Fibroblast of mammary gland (primary cell): ENCODE data around the gene UBTFL1.
A peak's percentile ranks its signal among the peaks of the same experiment; 100 is the strongest.

Experiments
- DNase-seq: peaks from one replicate; pipeline ENCODE4 v3.0.0-alpha.2; 2010; ENCODE audit warnings: low read depth
- H3K4me3 ChIP-seq: 2 replicates; pipeline ENCODE4 v1.5.1; 2011; ENCODE audit warnings: low read depth, mild to moderate bottlenecking, low read length, moderate library complexity; ENCODE audit not compliant: control insufficient read depth
- CTCF ChIP-seq: conservative IDR thresholded peaks from 2 replicates; pipeline ENCODE4 v1.5.1; 2011; ENCODE audit warnings: low read depth, low read length, inconsistent platforms; ENCODE audit not compliant: control insufficient read depth, insufficient read depth

The UBTFL1 gene

DNA sequence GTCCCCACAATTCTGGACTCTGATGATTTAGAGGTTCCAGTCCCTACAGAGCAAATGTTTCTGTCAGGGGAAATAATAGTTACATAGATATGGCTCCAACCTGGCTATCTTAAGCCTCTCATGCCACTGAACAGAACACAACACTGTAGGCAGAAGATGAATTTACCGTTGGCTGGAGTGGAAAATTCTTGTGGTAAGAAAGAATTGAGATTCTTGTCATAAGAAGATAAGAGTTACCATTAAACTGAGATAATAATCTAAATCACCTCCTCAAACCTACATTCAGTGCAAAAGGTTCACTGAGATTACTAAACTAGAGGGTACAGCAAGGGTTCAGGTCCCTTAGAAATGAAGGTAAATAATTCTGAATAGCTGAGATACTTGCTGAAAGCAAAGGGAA, 38.6 kb downstream of the UBTFL1 start:
- DNase-seq, result no peak
- no peak overlapping the region for H3K4me3 ChIP-seq
- no peak for TF ChIP-seq CTCF

GRCh38 chr11:90124946-90125345, 39.2 kb downstream of the UBTFL1 start:
- TF ChIP-seq CTCF, result no peak
- no peak for DNase-seq
- no peak overlapping the region for H3K4me3 ChIP-seq

DNA sequence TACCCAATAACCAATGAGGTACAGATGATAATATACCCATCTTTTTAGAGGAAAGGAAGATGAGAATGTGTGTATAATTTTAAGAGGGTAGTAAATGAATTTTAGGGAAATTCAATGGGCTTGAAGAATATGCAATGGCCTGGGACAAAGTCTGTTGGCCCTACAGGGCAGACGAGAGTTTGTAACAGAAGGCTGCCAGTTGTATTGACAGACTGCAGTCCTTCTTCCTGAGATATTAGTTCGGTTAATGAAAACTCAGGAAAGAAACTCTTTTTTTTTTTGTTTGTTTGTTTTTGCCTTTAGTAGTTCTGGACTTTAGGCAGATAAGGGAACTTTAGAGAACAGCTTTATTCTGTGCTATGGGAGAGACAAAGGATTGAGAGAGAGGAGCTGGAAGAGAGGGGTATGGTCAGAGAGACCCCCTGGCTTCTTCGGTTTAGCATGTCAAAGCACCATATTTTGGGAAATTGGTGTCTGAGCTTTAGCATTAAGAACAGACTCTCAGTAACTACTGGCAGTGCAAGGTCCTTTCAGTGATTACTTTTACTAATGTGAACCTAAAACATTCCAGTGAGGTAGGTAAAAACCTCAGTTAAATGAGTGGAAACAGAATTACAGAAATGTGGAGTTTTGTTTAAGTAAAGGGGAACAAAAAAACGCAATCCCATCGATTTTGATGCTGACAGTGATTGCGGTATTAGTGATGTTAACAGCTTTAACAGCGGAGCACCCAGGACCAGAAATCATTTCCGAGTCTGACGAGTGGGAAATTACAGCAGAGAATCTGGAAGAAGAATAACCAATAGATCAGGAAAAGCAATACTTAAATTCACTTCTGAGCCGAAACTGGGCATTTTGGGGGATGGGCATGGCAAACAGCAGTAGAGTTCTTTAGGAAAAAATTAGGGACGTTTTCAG, 48.1 kb downstream of the UBTFL1 start:
- H3K4me3 ChIP-seq, result peak overlapping the region; percentile 60
- TF ChIP-seq CTCF, result no peak
- peak; percentile 0 for DNase-seq

- TF ChIP-seq CTCF, result no peak
- peak; percentile 37 for DNase-seq
Measured at GRCh38 chr11:90134478-90135003, 48.8 kb downstream of the UBTFL1 start, which contains the start of gene NAALAD2. NAALAD2 (plus strand) TSS chr11:90134663; CDS start chr11:90134759, 96 bp downstream.

GRCh38 chr11:90135016-90135415, 49.3 kb downstream of the UBTFL1 start:
- no peak for TF ChIP-seq CTCF
- H3K4me3 ChIP-seq, result peak overlapping the region; percentile 60
- DNase-seq, result peak; percentile 7

More at GRCh38 chr11:90134478-90135003, 48.8 kb downstream of the UBTFL1 start, which contains the start of gene NAALAD2:
- H3K4me3 ChIP-seq, result peak within 1 kb of the TSS; percentile 60
